Smooth muscle cell (in vitro differentiated cells): Measurements from ENCODE around the gene RAMP3. TPM values are rescaled to one million over a fixed set of nuclear protein-coding genes. Genes with fewer than 3 reads are reported as not detected.

ENCODE experiments used
- DNase-seq: peaks from one replicate; lab custom pipeline; 2025; ENCODE audit not compliant: unreplicated experiment; lab: John Stamatoyannopoulos, UW
- H2AFZ ChIP-seq: fragments of 200-600 bp; sonication (generic); 2 replicates; pipeline ENCODE4 v1.6.0; 2016; ENCODE audit warnings: antibody characterized with exemption, low read depth, mild to moderate bottlenecking
- H3F3A ChIP-seq: fragments of 200-600 bp; sonication (generic); 2 replicates; pipeline ENCODE4 v1.6.0; 2017; ENCODE audit warnings: antibody characterized with exemption, low read depth
- H3K27ac ChIP-seq: fragments of 200-600 bp; sonication (generic); 2 replicates; pipeline ENCODE4 v1.5.1; 2016; ENCODE audit warnings: low read depth, mild to moderate bottlenecking
- H3K27me3 ChIP-seq: fragments of 200-600 bp; sonication (generic); 2 replicates; pipeline ENCODE4 v1.6.1; 2016; ENCODE audit warnings: low read depth, mild to moderate bottlenecking
- H3K36me3 ChIP-seq: fragments of 200-600 bp; sonication (generic); 2 replicates; pipeline ENCODE4 v1.5.1; 2016; ENCODE audit warnings: low read depth
- H3K4me1 ChIP-seq: fragments of 200-600 bp; sonication (generic); 2 replicates; pipeline ENCODE4 v1.5.1; 2016; ENCODE audit warnings: low read depth
- H3K4me2 ChIP-seq: fragments of 200-600 bp; sonication (generic); 2 replicates; pipeline ENCODE4 v1.6.0; 2016; ENCODE audit warnings: mild to moderate bottlenecking
- H3K4me3 ChIP-seq: fragments of 200-600 bp; sonication (generic); 2 replicates; pipeline ENCODE4 v1.5.1; 2016; ENCODE audit warnings: mild to moderate bottlenecking
- H3K79me2 ChIP-seq: fragments of 200-600 bp; sonication (generic); 2 replicates; pipeline ENCODE4 v1.6.0; 2016; ENCODE audit warnings: low read depth, mild to moderate bottlenecking
- H3K9ac ChIP-seq: fragments of 200-600 bp; sonication (generic); 2 replicates; pipeline ENCODE4 v1.6.0; 2016; ENCODE audit warnings: low read depth
- H3K9me3 ChIP-seq: fragments of 200-600 bp; sonication (generic); replicated peaks from 2 replicates; pipeline ENCODE4 v1.5.1; 2016; ENCODE audit warnings: low read depth
- H4K20me1 ChIP-seq: fragments of 200-600 bp; sonication (generic); 2 replicates; pipeline ENCODE4 v1.6.0; 2016; ENCODE audit warnings: low read depth
- CTCF ChIP-seq: fragments of 200-600 bp; sonication (generic); IDR thresholded peaks from 2 replicates; pipeline ENCODE4 v1.5.1; 2017; ENCODE audit warnings: borderline replicate concordance, mild to moderate bottlenecking, antibody characterized with exemption; ENCODE audit not compliant: insufficient read depth, poor library complexity, severe bottlenecking
- whole genome bisulfite sequencing: methylation state at CpG from one replicate; pipeline ENCODE4 v1.1.7; 2016; ENCODE audit warnings: low lambda C conversion rate; 5-methylcytosine and 5-hydroxymethylcytosine counted together
- polyA plus RNA-seq: library from polyadenylated mRNA; unstranded; fragments of >200 nt; fragmentation: Nextera tagmentation; extraction: Ambion mirVana; gene quantifications from 2 replicates; pipeline ENCODE4 v1.2.1, GENCODE V29; 2016
- total RNA-seq: library from RNA; depleted of rRNA; stranded (reverse); fragments of >200 nt; gene quantifications from 2 replicates; pipeline ENCODE4 v1.2.3, GENCODE V29; 2014

RAMP3 gene
- total and polyA plus RNA-seq, 2 experiments from 2014 or later, result not detected

GRCh38 chr7:45117582-45117981 lies 40.0 kb upstream of the RAMP3 start:
- no peaks in the 10 kb centered on the region for H3K4me1 ChIP-seq
- no peaks in the 10 kb centered on the region for H4K20me1 ChIP-seq
- H3K9ac ChIP-seq, result no peak overlapping the region
- no peaks in the 10 kb centered on the region for H3K79me2 ChIP-seq
- no peaks in the 10 kb centered on the region for H3K36me3 ChIP-seq
- no peak overlapping the region for H3K4me3 ChIP-seq
- no peak overlapping the region for H3K4me2 ChIP-seq
- no peak overlapping the region for H3K27ac ChIP-seq
- H3K9me3 ChIP-seq, result no peaks in the 10 kb centered on the region
- DNase-seq, result no peak
- no peak overlapping the region for H2AFZ ChIP-seq
- WGBS, result 74% methylated on average over 4 of the region's 4 CpGs
- H3K27me3 ChIP-seq, result peaks cover 33% of the 10 kb centered on the region
- peaks cover 5% of the 10 kb centered on the region for H3F3A ChIP-seq
- no peak for TF ChIP-seq CTCF

GRCh38 chr7:45118292-45118691 lies 39.3 kb upstream of the RAMP3 start:
- Histone ChIP-seq H3K4me2 (no peak overlapping the region), H3K4me3 (no peak overlapping the region), H3K27ac (no peak overlapping the region), H3K9ac (no peak overlapping the region), H3K4me1 (no peaks in the 10 kb centered on the region), H2AFZ (no peak overlapping the region), H3K27me3 (peaks cover 30% of the 10 kb centered on the region), H3K79me2 (no peaks in the 10 kb centered on the region), H3K9me3 (no peaks in the 10 kb centered on the region), H4K20me1 (no peaks in the 10 kb centered on the region), H3F3A (peaks cover 2% of the 10 kb centered on the region), H3K36me3 (no peaks in the 10 kb centered on the region)
- no peak for DNase-seq
- TF ChIP-seq CTCF, result no peak
- WGBS, result 78% methylated on average over 4 of the region's 4 CpGs

GRCh38 chr7:45118889-45119331 lies 38.7 kb upstream of the RAMP3 start:
- H4K20me1 ChIP-seq, result no peaks in the 10 kb centered on the region
- H3K9ac ChIP-seq, result no peak overlapping the region
- H3K9me3 ChIP-seq, result no peaks in the 10 kb centered on the region
- TF ChIP-seq CTCF, result no peak
- H2AFZ ChIP-seq, result no peak overlapping the region
- no peaks in the 10 kb centered on the region for H3F3A ChIP-seq
- DNase-seq, result no peak
- no peaks in the 10 kb centered on the region for H3K36me3 ChIP-seq
- no peaks in the 10 kb centered on the region for H3K4me1 ChIP-seq
- H3K4me3 ChIP-seq, result no peak overlapping the region
- H3K27ac ChIP-seq, result no peak overlapping the region
- H3K4me2 ChIP-seq, result no peak overlapping the region
- no peaks in the 10 kb centered on the region for H3K79me2 ChIP-seq
- 85% methylated on average over 3 of the region's 3 CpGs for WGBS
- peaks cover 25% of the 10 kb centered on the region for H3K27me3 ChIP-seq

- H3K4me1 ChIP-seq, result no peaks in the 10 kb centered on the region
- H3K27me3 ChIP-seq, result peaks cover 19% of the 10 kb centered on the region
- TF ChIP-seq CTCF, result no peak
- H3K4me2 ChIP-seq, result no peak overlapping the region
- 88% methylated on average over 3 of the region's 3 CpGs for WGBS
- H3K9ac ChIP-seq, result no peak overlapping the region
- no peak overlapping the region for H3K4me3 ChIP-seq
- no peak overlapping the region for H2AFZ ChIP-seq
- H3K9me3 ChIP-seq, result no peaks in the 10 kb centered on the region
- no peak overlapping the region for H3K27ac ChIP-seq
- no peaks in the 10 kb centered on the region for H3K79me2 ChIP-seq
- no peaks in the 10 kb centered on the region for H3F3A ChIP-seq
- no peaks in the 10 kb centered on the region for H3K36me3 ChIP-seq
- H4K20me1 ChIP-seq, result no peaks in the 10 kb centered on the region
- DNase-seq, result no peak
Measured at GRCh38 chr7:45119550-45119949, 38.0 kb upstream of the RAMP3 start.
